ENCODE measurements around the gene HIGD2A. TPM values are rescaled to one million over a fixed set of nuclear protein-coding genes. Genes with fewer than 3 reads are reported as not detected.

The HIGD2A gene
- polyA plus RNA-seq, 3 donors = 90.0 to 250 (median 202) TPM

DNA sequence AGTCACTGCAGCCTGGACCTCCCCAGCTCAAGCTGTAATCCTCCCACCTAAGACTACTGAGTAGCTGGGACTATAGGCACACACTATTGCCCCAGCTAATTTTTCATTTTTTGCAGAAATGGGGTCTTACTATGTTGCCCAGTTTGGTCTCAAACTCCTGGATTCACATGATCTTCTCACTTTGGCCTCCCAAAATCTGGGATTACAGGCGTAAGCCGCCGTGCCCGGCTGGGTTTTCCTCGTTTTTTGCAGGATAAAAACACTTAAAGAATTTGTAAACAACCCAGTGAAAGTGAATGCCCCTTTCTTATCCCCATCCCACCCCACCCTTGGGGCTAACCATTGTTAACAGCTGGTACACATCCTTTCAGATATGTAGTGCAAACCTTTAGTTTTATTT is 20.0 kb downstream of the HIGD2A start:
- no peak overlapping the region for H3K27ac ChIP-seq (ENCODE audit: low read depth, low read length)
- 91 to 94% (median 94%) methylated on average over 5 of the region's 5 CpGs for WGBS, 3 donors

- 89 to 94% (median 91%) methylated on average over 4 of the region's 4 CpGs for WGBS, 3 donors
- H3K27ac ChIP-seq (ENCODE audit: low read depth, low read length) = no peak overlapping the region
Measured at GRCh38 chr5:176409765-176410164, 21.2 kb downstream of the HIGD2A start.

DNA sequence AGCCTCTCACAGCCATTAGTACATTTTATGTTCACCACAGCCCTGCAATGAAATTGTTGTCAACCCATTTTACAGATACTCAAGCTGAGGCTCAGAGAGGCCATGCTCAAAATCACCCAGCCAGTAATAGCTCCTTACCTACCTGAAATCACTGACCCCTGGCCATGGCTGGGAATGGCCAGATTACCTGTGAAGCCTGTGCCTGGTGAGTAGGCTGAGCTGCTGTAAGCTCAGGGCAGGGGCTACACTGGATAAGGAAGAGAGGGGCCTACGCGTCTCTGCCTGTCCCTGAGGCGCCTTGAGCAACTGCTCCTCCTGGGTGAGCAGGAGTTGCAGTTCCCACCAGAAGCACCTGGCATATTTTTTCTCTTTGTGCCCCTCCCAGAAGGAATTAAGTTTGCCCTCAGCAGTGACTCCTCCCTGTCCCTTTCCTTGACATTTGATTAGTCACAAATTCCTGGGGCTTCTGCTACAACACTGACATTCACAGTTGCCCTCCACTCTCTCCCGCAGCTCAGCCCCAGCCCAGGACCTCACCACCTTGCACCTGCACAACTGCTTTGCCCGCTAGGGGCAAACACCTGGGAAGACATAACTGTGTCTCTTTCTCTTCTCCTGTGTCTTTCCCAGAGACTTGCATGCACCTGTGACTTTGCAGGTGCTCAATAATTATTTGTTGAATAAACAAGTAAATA is 22.1 kb downstream of the HIGD2A start:
- WGBS, 3 donors = 89 to 93% (median 91%) methylated on average over 4 to 5 of the region's 5 CpGs

DNA sequence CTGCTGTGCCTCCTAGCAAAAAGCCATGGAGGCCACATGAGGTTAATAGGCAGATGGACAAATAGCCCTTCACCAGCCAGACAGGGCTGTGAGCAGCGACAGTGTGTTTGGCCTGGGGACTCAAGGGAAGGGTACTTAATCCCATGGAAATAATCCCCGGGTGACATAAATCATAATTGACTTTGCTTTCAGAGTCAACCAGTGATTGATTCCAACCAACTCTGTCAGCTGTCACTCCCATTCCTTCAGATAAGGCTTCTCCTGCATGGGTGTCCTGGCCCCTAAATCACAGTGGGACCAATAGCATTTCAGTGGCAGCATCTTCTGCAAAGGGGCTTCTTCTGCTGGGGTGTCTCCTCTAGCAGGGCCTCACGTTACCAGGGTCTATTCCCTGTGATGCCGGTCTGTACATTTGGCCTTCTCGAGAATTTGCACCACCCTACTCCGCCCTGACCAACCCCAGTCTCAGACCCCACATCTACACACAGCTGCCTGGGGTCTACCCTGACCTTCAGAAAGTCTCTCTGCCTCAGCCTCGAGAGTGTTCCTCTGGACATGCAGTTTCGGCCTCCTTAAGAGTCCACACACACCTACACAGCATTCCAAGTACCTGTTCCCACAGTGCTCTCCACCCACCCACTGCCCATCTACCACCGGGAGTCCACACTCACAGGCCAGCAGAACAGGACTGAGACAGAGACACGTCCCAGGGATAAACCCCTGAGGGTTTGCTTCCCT is 24.1 kb downstream of the HIGD2A start:
- WGBS, 3 donors = 76 to 84% (median 84%) methylated on average over 10 of the region's 10 CpGs
- no peak overlapping the region for H3K27ac ChIP-seq (ENCODE audit: low read depth, low read length)

More for the DNA sequence above, 22.1 kb downstream of the HIGD2A start:
- no peak overlapping the region for H3K27ac ChIP-seq (ENCODE audit: low read depth, low read length)

DNA sequence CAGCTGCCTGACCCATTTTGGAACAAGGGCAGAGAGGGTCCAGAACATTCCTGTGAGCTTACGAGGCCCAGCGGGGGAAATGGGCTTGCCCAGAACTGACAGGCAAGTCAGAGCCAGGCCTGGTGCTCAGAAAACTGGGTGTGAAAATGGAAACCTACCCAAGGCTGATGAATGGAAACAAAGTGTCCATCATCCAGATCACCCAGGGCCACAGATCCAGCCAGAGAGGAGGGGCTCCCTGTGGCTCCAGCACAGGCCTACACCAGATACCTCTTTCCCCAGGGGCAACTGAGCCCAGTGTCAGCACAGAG is 24.7 kb downstream of the HIGD2A start:
- no peak overlapping the region for H3K27ac ChIP-seq (ENCODE audit: low read depth, low read length)
- 55 to 82% (median 78%) methylated on average over 2 of the region's 2 CpGs for WGBS, 3 donors

DNA sequence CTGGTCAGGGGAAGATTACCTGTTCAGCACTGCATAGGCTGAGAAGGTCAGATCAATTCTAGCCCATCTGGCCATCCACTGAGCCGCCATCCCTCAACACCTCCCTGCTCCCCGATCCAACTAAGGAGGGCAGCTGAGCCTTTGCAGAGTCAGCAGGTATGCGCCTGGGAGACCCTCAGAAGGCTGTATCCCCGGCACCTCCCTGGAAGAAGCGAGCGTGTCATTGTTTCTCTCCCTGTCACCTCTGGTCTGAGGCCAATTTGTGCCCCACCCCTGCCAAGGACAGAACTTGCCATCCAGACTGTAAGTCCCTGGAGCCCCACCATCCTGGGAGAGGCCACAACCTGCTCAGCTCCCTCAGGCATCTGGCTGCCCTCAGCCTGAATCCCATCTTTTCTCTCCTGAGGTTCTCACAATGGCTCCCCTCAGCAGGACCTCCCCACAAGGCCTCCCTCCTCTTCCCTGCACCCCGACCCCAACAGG is 25.2 kb downstream of the HIGD2A start:
- H3K27ac ChIP-seq (ENCODE audit: low read depth, low read length) = no peak overlapping the region
- 81 to 92% (median 82%) methylated on average over 7 of the region's 7 CpGs for WGBS, 3 donors

GRCh38 chr5:176414704-176415103 is 26.2 kb downstream of the HIGD2A start:
- H3K27ac ChIP-seq (ENCODE audit: low read depth, low read length) = no peak overlapping the region
- 57 to 76% (median 69%) methylated on average over 3 of the region's 3 CpGs for WGBS, 3 donors

DNA sequence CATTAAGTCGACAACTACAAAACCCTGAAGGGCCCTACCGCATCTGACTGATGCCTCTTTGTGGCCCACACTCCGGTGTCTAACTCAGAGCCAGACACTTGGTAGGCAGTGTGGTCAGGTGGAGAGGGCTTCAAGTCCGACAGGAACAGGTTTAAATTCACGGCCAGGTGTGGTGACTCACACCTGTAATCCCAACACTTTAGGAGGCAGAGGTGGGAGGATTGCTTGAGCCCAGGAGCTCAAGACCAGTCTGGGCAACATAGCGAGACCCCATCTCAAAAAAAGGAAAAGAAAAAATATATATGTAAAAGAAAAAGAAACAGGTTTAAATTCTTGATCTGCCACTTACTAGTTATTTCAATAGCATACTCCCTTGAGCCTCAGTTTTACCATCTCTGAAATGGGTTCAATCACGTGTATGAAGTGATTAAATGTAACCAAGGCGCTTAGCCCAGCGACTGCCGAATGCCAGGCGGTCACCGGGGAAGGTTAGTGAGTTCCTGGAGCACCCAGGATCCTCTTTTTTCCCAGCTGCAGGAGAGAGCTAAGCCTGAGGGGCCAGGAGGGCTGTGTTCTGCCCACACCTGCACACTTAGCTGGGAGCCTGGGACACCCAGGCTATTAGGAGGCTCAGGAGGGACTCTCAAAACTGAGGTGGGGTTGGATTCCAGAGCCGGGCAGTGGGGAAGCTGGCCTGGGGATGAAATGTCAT is 26.8 kb downstream of the HIGD2A start:
- WGBS, 3 donors = 57 to 69% (median 68%) methylated on average over 13 of the region's 13 CpGs
- no peak overlapping the region for H3K27ac ChIP-seq (ENCODE audit: low read depth, low read length)

DNA sequence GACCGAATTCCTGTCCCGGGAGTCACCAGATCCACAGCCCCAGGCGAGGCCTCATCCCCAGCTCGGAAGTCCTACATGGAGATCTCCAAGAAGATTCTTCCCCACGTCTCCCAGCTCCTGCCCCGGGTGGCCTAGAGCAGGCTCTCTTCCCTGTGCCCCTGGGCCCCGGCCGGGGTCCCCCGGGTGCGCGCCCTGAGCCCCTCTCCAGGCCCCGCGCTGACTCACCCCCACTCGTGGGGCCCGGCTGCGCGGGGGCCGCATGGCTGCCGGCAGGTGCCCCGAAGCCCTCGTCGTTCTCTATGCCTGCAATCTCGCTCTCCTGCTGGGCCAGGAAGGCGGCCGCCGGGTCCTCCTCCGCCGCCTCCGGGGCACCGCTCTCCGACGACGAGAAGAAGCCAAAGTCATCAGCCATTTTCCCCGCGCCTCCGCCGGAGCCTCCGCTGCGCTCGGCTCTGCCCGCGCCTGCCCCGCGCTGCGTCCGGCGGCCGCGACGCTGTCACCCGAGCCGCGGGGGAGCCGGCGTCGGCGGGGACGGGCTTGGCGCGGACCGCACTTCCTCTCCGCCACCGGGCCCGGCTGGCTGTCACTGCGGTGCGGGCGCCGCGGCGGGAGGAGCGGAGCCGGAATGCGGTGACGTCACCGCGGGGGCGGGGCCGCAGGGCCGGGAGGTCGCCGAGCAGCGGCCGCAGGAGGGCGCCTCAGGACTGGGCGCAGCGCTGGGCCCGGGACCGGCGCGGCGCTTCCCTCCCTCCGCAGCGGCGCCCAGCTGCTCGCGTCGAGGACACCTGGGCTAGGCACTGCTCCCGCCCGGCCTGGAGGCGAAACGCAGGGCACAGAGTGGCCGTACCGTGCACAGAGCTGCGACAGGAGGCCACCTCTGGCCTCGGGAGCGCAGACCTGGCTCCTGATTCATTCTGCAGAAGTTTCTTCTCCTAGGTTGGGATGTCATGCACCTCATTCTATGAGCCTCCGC is 27.7 kb downstream of the HIGD2A start, which contains the start of gene CLTB:
TSS of gene CLTB (minus strand) at position 588 of the 973 bp plus-strand sequence. CDS start at position 412, 176 bp downstream.
- peak within 1 kb of the TSS; percentile 84 for H3K27ac ChIP-seq (ENCODE audit: low read depth, low read length)
- 1 to 2% (median 2%) methylated on average over 74 to 107 of the region's 107 CpGs for WGBS, 3 donors

GRCh38 chr5:176416965-176417364 is 28.4 kb downstream of the HIGD2A start:
- 81 to 86% (median 82%) methylated on average over 11 of the region's 11 CpGs for WGBS, 3 donors
- no peak overlapping the region for H3K27ac ChIP-seq (ENCODE audit: low read depth, low read length)

DNA sequence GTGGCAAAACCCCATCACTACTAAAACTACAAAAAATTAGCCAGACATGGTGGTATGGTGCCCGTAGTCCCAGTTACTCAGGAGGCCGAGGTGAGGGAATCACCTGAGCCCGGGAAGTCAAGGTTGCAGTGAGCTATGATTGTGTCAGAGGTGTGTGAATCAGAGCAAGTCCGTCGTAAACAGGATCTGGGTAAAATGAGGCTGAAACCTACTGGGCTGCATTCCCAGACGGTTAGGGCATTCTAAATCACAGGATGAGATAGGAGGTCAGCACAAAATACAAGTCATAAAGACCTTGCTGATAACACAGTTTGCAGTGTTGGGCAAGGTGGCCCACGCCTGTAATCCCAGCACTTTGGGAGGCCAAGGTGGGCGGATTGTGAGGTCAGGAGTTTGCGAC is 29.7 kb downstream of the HIGD2A start:
- 77 to 91% (median 84%) methylated on average over 9 of the region's 9 CpGs for WGBS, 3 donors
- no peak overlapping the region for H3K27ac ChIP-seq (ENCODE audit: low read depth, low read length)

GRCh38 chr5:176420086-176420485 is 31.5 kb downstream of the HIGD2A start:
- no peak overlapping the region for H3K27ac ChIP-seq (ENCODE audit: low read depth, low read length)
- WGBS, 3 donors = 81 to 87% (median 82%) methylated on average over 5 of the region's 5 CpGs

DNA sequence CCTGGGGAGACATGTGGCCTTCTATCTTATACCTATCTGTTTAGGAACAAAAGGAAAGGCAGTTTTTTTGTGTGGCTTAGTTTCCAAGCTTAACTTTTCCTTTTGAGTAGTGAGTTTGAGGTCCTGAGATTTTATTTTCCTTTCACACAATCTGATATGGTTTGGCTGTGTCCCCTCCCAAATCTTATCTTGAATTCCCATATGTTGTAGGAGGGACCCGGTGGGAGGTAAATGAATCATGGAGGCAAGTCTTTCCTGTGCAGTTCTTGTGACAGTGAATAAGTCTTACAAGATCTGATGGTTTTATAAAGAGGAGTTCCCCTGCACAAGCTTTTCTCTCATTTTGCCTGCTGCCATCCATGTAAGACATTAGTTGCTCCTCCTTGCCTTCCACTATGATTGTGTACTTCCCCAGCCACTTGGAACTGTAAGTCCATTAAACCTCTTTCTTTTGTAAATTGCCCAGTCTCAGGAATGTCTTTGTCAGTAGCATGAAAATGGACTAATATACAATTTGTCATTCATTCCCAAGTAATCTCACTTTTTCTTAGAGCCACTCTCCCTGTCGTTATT is 32.5 kb downstream of the HIGD2A start:
- 61 to 64% (median 62%) methylated on average over 2 of the region's 2 CpGs for WGBS, 3 donors
- no peak overlapping the region for H3K27ac ChIP-seq (ENCODE audit: low read depth, low read length)

DNA sequence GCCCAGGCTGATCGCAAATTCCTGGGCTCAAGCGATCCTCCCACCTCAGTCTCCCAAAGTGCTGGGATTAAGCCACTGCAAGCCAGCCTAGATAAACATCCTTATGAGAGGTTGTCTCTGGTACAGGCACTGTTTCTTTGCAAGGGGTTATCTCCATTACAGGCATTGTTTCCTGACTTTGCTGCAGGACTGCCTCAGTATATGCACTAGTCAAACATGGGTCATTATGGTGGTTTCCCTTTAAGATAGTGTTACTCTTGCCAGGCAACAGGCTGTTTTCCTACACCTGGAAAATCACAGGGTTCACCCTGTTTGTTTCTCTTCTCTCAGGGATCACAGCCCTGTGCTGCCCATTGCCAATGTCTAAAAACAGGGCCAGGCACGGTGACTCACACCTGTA is 35.6 kb downstream of the HIGD2A start:
- H3K27ac ChIP-seq (ENCODE audit: low read depth, low read length) = no peak overlapping the region
- WGBS, 3 donors = 74 to 92% (median 84%) methylated on average over 3 of the region's 3 CpGs

- H3K27ac ChIP-seq (ENCODE audit: low read depth, low read length) = no peak overlapping the region
Measured at GRCh38 chr5:176425138-176425537, 36.6 kb downstream of the HIGD2A start.

DNA sequence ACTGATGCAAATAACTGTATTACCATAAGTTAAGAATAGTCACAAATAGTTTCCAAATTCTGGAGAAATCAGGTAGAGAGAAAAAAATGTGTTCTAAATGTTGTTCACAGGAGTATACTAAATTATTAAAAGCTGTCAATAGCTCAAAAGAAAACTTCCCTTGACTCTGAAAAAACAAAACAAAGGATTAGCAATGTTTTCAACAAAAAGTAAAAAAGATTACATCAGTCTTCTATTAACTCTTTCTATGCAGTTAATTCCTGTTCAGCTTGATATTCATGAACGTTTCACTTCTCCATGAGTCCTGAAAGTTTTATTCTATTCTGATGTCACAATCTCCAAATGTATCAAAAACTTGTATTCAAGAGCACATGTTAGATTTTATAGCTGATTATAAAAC is 37.2 kb downstream of the HIGD2A start:
- WGBS, 3 donors = 87 to 90% (median 88%) methylated on average over 1 of the region's 1 CpG
- H3K27ac ChIP-seq (ENCODE audit: low read depth, low read length) = no peak overlapping the region

More at GRCh38 chr5:176425138-176425537, 36.6 kb downstream of the HIGD2A start:
- WGBS, 3 donors = 85 to 100% (median 100%) methylated on average over 1 of the region's 1 CpG

- WGBS, 3 donors = 69 to 95% (median 85%) methylated on average over 1 of the region's 1 CpG
- H3K27ac ChIP-seq (ENCODE audit: low read depth, low read length) = no peak overlapping the region
Measured at GRCh38 chr5:176426876-176427275, 38.3 kb downstream of the HIGD2A start.

DNA sequence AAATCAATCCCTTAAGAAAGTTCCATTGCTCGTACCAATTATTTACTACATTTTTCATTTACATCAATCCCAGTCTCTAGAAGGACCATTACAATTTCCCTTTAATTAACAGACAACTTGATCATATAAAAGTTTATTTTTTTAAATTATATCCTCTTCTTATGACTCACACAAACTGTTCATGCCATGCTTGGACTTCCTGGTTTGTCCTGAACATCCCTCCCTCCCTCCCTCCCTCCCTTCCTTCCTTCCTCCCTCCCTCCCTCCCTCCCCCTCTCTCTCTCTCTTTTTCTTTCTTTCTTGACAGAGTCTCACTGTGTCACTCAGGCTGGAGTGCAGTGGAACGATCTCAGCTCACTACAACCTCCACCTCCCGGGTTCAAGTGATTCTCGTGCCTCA is 39.4 kb downstream of the HIGD2A start:
- no peak overlapping the region for H3K27ac ChIP-seq (ENCODE audit: low read depth, low read length)
- 61 to 70% (median 68%) methylated on average over 4 of the region's 4 CpGs for WGBS, 3 donors
